ENCODE measurements around the gene TLCD1.

Gene TLCD1

GRCh38 chr17:28675490-28675889 is 50.5 kb downstream of the TLCD1 start:
- DNase-seq, result no peak

All from NCI-H345 (cell line).